Ectodermal cell (in vitro differentiated cells): ENCODE measurements around the gene CELF1.

Experiments
- H3K27ac ChIP-seq: 2 replicates; pipeline ENCODE4 v1.7.0; 2013; ENCODE audit warnings: mild to moderate bottlenecking, low read depth, low read length; ENCODE audit not compliant: insufficient read depth, poor library complexity, severe bottlenecking
- H3K27me3 ChIP-seq: 2 replicates; pipeline ENCODE4 v1.7.0; 2013; ENCODE audit warnings: mild to moderate bottlenecking, low read length; ENCODE audit not compliant: insufficient read depth, control insufficient read depth, poor library complexity, severe bottlenecking
- H3K36me3 ChIP-seq: one replicate; pipeline ENCODE4 v1.7.0; 2013; ENCODE audit warnings: low read length; ENCODE audit not compliant: control insufficient read depth, insufficient read depth
- H3K4me1 ChIP-seq: one replicate; pipeline ENCODE4 v1.7.0; 2013; ENCODE audit warnings: low read length; ENCODE audit not compliant: control insufficient read depth, insufficient read depth
- H3K4me3 ChIP-seq: 2 replicates; pipeline ENCODE4 v1.7.0; 2013; ENCODE audit warnings: low read depth, low read length, control low read depth; ENCODE audit not compliant: insufficient read depth
- H3K9me3 ChIP-seq: 2 replicates; pipeline ENCODE4 v1.7.0; 2013; ENCODE audit warnings: mild to moderate bottlenecking, low read length, moderate library complexity; ENCODE audit not compliant: control insufficient read depth
- WGBS, 2 experiments: methylation state at CpG; one replicate each; pipeline ENCODE4 v1.1.7; 2013; ENCODE audit warnings: missing lambda C conversion rate in 2 of 2; 5-methylcytosine and 5-hydroxymethylcytosine counted together

Gene CELF1

GRCh38 chr11:47489395-47489755, 63.6 kb downstream of the CELF1 start:
- 93 to 96% methylated on average over 2 of the region's 2 CpGs for WGBS, 2 experiments
- Histone ChIP-seq H3K4me3 (no peak overlapping the region), H3K4me1 (no peaks in the 10 kb centered on the region), H3K36me3 (peaks cover 24% of the 10 kb centered on the region), H3K27ac (no peak overlapping the region), H3K27me3 (no peaks in the 10 kb centered on the region), H3K9me3 (no peaks in the 10 kb centered on the region)

DNA sequence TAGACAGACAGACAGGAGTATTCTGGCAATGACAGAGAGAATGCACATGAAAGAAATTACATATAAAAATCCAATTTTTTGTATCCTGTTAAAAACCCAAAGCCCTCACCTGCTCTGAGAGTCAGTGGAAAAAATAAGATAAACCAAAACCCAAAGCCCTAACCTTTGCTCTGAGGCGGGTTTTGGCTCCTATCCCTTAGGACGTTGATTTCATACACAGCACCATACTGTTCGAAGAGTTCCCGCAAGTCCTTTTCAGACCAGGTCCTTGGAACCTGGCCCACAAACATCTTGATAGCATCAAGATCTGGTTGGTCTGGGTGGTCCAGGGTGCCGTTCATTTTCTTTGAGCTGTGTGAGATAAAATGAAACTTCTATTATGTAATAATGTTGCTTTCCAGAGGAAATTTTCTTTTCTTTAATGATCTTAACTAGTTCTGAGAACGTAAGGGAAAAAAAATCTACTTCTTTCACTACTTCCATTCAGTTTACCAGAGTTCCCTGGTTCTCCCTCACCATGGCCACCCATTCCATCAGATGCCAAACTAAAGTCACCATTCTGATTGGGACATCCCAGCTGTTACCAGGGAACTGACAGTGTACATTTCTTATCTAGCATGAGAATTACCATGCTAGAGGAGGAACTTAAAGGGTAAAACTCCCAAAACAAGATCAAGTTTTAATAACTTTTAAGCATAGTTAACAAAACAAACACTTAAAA, 64.1 kb downstream of the CELF1 start:
- no peak overlapping the region for H3K27ac ChIP-seq
- WGBS, 2 experiments = 92 to 97% methylated on average over 6 of the region's 6 CpGs

GRCh38 chr11:47488111-47488510, 64.8 kb downstream of the CELF1 start:
- H3K4me3 ChIP-seq = no peak overlapping the region
- no peaks in the 10 kb centered on the region for H3K9me3 ChIP-seq
- no peaks in the 10 kb centered on the region for H3K4me1 ChIP-seq
- no peaks in the 10 kb centered on the region for H3K27me3 ChIP-seq
- peaks cover 36% of the 10 kb centered on the region for H3K36me3 ChIP-seq
- WGBS, 2 experiments = 94 to 95% methylated on average over 3 of the region's 3 CpGs
- no peak overlapping the region for H3K27ac ChIP-seq

More for the DNA sequence above, 64.1 kb downstream of the CELF1 start:
- Histone ChIP-seq H3K27me3 (no peaks in the 10 kb centered on the region), H3K4me3 (no peak overlapping the region), H3K9me3 (no peaks in the 10 kb centered on the region), H3K36me3 (peaks cover 29% of the 10 kb centered on the region), H3K4me1 (no peaks in the 10 kb centered on the region)

GRCh38 chr11:47487421-47487820, 65.5 kb downstream of the CELF1 start:
- no peaks in the 10 kb centered on the region for H3K27me3 ChIP-seq
- H3K27ac ChIP-seq = no peak overlapping the region
- no peaks in the 10 kb centered on the region for H3K4me1 ChIP-seq
- H3K9me3 ChIP-seq = no peaks in the 10 kb centered on the region
- 94 to 100% methylated on average over 2 of the region's 2 CpGs for WGBS, 2 experiments
- H3K36me3 ChIP-seq = peaks cover 43% of the 10 kb centered on the region
- H3K4me3 ChIP-seq = no peak overlapping the region

- H3K36me3 ChIP-seq = peaks cover 52% of the 10 kb centered on the region
Observed at GRCh38 chr11:47485107-47485506, 67.8 kb downstream of the CELF1 start.

GRCh38 chr11:47483457-47483856, 69.5 kb downstream of the CELF1 start:
- peaks cover 64% of the 10 kb centered on the region for H3K36me3 ChIP-seq
- WGBS, 2 experiments = 90 to 91% methylated on average over 1 of the region's 1 CpG
- no peaks in the 10 kb centered on the region for H3K4me1 ChIP-seq
- H3K27me3 ChIP-seq = no peaks in the 10 kb centered on the region
- no peak overlapping the region for H3K27ac ChIP-seq
- H3K4me3 ChIP-seq = no peak overlapping the region
- H3K9me3 ChIP-seq = no peaks in the 10 kb centered on the region

More at GRCh38 chr11:47485107-47485506, 67.8 kb downstream of the CELF1 start:
- H3K27ac ChIP-seq = no peak overlapping the region
- WGBS, 2 experiments = 92% methylated on average over 7 of the region's 7 CpGs
- H3K9me3 ChIP-seq = no peaks in the 10 kb centered on the region
- H3K4me3 ChIP-seq = no peak overlapping the region
- H3K27me3 ChIP-seq = no peaks in the 10 kb centered on the region
- no peaks in the 10 kb centered on the region for H3K4me1 ChIP-seq

DNA sequence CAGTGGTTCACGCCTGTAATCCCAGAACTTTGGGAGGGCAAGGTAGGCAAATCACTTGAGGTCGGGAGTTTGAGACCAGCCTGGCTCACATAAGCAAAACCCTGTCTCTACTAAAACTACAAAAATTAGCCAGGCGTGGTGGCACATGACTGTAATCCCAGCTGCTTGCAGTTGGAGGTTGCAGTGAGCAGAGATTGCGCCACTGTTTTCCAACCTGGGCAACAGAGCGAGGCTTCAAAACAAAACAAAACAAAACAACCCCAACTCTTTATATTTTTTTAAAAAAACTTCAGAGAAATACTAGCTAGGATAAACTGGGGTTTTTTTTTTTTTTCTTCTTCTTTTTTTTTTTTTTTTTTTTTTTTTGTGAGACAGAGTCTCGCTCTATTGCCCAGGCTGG, 72.2 kb downstream of the CELF1 start:
- WGBS, 2 experiments = 94 to 95% methylated on average over 5 to 6 of the region's 6 CpGs
- Histone ChIP-seq H3K36me3 (peaks cover 72% of the 10 kb centered on the region), H3K4me3 (no peak overlapping the region), H3K27me3 (no peaks in the 10 kb centered on the region), H3K4me1 (no peaks in the 10 kb centered on the region), H3K9me3 (no peaks in the 10 kb centered on the region), H3K27ac (no peak overlapping the region)

DNA sequence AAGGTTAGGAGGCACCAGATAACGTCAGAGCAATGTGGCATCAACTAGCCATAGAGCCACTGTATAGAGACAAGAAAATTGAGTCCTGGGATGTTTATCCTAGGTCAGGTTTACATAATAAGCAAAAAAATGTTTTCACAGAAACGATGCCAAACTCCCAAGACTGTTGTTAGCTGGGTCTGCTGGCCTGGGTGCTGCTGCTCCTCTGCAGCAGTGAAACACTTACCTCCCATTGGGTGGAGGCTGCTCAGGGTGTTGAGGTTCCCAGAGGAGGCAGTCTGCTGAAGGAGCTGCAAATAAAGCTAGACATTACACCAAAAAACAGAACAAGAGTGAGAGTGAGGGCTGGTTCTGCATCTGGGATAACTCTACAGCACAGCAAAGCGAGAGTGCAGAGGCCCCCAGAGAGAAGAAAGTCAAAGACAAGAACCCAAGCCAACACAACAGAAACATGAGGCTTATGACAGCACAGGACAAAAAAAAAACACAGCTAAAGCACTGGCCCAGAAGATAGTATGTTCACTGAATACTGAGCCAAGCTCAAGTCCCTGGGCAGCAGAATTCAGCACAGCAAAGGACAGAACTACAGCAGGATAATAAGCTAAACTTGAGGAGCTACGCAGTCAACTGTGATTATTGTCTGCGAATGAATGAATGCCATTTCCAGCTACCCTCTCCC, 74.1 kb downstream of the CELF1 start:
- 95 to 97% methylated on average over 5 of the region's 5 CpGs for WGBS, 2 experiments
- H3K27me3 ChIP-seq = no peaks in the 10 kb centered on the region
- H3K36me3 ChIP-seq = peaks cover 75% of the 10 kb centered on the region
- H3K4me1 ChIP-seq = no peaks in the 10 kb centered on the region
- H3K9me3 ChIP-seq = no peaks in the 10 kb centered on the region
- no peak overlapping the region for H3K4me3 ChIP-seq
- no peak overlapping the region for H3K27ac ChIP-seq

DNA sequence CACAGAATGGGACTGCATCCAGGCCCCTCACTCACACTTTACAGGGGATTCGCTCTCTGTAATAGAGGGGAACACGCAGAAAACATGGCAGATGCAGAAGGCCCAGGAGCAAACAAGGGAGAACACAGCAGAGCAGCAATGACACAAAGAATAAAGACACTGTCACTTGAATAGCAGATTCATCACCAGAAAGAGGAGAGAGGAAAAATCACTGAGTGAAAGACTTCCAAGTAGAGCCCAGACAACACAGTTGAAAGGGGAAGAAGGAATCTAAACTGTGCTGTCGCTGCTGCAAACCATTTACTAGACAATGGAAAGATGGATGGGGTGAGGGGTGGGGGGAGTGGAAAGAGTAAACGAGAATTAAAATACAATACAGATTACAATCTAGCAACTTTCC, 75.2 kb downstream of the CELF1 start:
- H3K9me3 ChIP-seq = no peaks in the 10 kb centered on the region
- WGBS, 2 experiments = 93 to 95% methylated on average over 4 of the region's 4 CpGs
- no peaks in the 10 kb centered on the region for H3K4me1 ChIP-seq
- no peaks in the 10 kb centered on the region for H3K27me3 ChIP-seq
- H3K27ac ChIP-seq = no peak overlapping the region
- peaks cover 75% of the 10 kb centered on the region for H3K36me3 ChIP-seq
- no peak overlapping the region for H3K4me3 ChIP-seq

- Histone ChIP-seq H3K36me3 (peaks cover 75% of the 10 kb centered on the region), H3K4me3 (no peak overlapping the region), H3K4me1 (no peaks in the 10 kb centered on the region), H3K27ac (no peak overlapping the region), H3K9me3 (no peaks in the 10 kb centered on the region), H3K27me3 (no peaks in the 10 kb centered on the region)
Observed at GRCh38 chr11:47477323-47477722, 75.6 kb downstream of the CELF1 start.
